ENCODE measurements around the gene TPK1.

GRCh38 chr7:144445590-144445989 is 390.3 kb downstream of the TPK1 start:
- no peak for TF ChIP-seq CTCF (IDR thresholded peaks at IDR 0.05)
- TF ChIP-seq RFX5 (IDR thresholded peaks at IDR 0.05; ENCODE audit: low read length), result no peak
- no peak for TF ChIP-seq SIN3A (IDR thresholded peaks at IDR 0.05; ENCODE audit: borderline replicate concordance, low read depth, low read length)
- TF ChIP-seq MAX (IDR thresholded peaks at IDR 0.05; ENCODE audit: low read depth), result no peak
- TF ChIP-seq POLR2AphosphoS5 (IDR thresholded peaks at IDR 0.05; ENCODE audit: low read depth, low read length), result no peak
